ENCODE data around the gene DLX2.

The DLX2 gene

DNA sequence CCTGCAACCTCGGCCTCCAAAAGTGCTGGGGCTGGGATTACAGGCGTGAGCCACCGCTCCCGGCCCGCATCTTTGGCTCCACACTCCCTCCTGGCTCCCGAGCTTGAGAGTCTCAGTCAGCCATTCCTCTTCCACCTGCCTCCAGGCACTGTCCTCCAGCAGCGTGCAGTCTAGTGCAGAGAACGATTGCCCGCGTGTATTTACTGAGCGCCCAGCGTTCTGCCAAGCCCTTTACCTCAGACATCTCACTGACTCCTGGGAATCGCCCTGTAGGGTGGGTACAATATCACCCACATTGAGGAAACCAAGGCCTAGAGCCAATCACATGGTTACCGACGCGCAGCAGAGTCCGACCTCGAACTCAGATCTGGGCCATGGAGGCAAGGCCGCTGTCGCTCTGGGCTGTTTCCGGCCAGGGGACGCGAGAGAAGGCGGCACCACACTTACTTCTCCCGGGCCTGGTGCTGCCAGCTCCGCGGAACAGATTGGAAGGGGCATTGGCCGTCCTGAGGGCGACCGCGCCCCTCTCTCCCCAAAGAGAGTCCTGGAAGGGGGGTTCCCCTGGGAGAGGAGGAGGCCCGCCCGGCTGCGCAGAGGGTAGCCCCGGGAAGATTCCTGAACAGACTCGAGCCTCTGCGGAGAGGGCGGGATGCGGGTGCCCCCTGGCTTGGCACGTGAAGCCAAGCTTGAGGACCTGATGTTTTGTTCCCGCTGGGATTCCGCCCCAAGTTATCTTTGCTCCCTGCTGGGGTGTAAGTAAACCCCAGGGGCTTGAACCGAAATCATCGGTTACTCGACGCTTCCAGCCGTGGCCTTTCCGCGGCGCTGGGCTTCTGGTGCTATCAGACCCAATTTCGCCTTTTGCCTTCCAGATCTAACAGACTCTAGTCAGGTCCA is 5.2 kb upstream of the DLX2 start:
- DNase-seq (ENCODE audit: low read depth in 2 of 3, low spot score in 2 of 3), result no peak

DNA sequence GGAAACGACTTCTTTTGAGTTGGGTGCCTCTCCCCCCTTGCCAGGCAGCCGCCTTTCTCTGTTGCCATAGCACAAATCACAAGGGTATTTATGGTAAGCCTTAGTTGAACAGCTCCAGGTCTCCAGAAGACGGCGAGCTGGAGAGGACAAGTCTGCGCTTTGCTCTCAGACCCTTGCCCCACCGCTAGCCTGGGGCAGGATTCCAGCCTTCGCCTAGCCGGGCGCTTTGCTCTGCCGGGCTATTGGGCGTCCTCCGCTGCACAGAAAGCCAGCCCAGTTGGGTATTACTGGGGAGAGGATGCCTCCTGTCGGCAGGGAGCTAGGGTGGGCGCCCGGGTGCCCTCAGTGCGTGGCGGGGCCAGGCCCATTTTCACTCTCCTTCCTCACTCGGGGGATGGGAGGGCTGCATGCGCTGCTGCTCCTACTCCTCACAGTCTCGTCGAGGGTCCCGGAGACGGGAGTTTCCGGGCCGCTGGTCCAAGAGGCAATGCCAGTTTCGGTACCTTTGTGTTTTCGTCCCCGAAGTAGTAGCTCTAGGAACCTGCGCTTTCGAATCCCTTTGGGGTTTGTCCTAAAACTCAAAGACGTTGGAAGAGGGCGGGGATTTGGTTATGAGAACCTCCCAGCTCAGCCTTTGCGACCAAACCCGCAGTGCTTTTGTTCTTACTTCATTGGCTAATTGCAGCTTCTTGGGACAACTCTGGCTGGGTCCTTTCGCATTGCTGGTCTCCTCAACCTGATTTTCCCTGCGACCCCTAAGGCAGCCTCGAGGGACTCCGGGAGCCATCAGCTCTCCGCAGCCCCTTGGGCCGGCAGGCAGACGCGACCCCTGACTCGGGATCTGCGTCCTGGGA is 3.6 kb upstream of the DLX2 start:
- peak in 1 of 3 experiments; percentile 28 for DNase-seq (ENCODE audit: low read depth in 2 of 3, low spot score in 2 of 3)

GRCh38 chr2:172105471-172106107 is 2.9 kb upstream of the DLX2 start:
- DNase-seq (ENCODE audit: low read depth in 2 of 3, low spot score in 2 of 3), result peak in 1 of 3 experiments; percentile 6

GRCh38 chr2:172103471-172104272 is 972 bp upstream of the DLX2 start:
- DNase-seq (ENCODE audit: low read depth in 2 of 3, low spot score in 2 of 3), result peak in 2 of 3 experiments; percentile 73 to 83

GRCh38 chr2:172101821-172102390 is 794 bp downstream of the DLX2 start:
- peak in 1 of 3 experiments; percentile 31 for DNase-seq (ENCODE audit: low read depth in 2 of 3, low spot score in 2 of 3)

DNA sequence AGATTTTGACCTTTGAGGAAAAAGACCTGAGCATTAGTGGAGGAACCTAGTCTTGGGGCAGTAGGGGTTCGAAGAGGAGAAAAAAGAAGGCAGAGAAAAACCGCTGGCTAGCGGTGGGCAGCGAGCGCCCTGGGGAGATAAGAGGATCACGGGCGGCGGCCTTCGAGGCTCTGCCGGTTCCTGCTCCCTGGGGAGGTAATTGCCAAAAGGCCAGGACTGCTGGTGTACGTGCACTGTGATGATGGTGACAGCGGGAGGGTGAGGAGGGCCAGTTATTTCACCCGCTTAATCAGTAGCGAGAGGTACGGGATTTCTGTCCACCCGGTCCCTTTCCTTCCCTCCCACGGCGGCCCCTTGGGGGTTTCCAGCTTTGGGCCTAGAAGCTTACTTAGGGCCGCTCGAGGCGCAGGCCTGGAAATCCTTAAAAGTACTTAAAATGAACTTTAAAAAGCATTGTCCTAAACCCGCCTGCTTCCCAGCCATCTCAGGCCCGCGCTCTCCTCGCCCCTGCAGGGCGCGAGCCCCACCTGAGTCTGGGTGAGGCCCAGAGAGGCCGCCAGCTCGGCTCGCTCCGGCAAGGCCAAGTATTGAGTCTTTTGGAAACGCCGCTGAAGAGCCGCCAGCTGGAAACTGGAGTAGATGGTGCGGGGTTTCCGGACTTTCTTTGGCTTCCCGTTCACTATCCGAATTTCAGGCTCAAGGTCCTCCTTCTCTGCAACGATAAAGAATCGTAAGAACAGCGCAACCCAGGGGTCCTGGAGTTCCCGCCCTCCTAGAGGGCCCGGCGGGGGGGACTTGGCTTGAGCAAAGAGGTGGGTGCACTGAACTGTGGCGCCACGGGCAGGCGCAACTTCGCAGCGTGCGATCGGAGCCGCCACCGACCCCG is 1.5 kb downstream of the DLX2 start:
- DNase-seq (ENCODE audit: low read depth in 2 of 3, low spot score in 2 of 3), result peak in 1 of 3 experiments; percentile 23

- DNase-seq (ENCODE audit: low read depth in 2 of 3, low spot score in 2 of 3), result peak in 1 of 3 experiments; percentile 3
Measured at GRCh38 chr2:172100080-172100934, 2.4 kb downstream of the DLX2 start.

GRCh38 chr2:172099472-172100079 is 3.1 kb downstream of the DLX2 start:
- no peak for DNase-seq (ENCODE audit: low read depth in 2 of 3, low spot score in 2 of 3)

DNA sequence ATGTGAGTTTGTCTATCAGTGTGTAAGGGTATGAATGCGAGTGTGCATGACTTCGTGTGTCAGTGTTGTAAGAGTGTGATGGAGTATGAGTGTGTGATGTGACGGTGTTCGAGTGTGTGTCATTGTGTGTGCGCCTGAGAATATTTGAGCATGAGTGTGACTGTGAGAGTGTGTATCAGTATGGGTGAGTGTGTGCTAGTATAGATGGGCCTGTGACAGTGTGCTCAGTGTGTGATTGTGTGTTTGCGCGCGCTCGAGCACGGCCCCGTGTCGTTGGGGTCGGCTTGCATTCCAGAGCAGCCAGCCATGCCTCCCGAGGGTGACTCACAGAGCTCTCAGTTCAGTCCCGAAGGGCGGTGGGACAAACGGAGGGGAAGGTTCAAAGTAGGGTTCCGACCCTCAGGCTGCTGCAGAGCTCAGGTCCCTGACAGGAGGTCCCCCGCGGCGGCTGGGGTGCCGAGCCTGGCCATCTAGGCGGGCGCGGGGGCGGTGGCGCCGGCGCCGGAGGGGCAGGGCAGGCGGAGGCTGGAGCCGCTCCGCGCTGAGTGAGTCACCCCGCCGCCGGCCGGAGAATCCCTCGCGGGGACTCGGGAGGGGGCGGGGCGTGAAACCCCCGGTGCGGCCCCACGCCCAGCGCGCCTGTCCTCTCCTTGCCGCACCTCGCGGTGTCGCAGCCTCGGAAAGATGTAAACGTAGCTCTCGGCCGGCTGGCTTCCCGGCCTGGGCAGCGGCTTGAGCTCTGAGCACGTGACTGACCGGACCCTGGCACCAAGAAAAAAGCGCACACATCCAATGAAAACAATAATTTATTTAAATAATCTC is 3.8 kb downstream of the DLX2 start:
- DNase-seq (ENCODE audit: low read depth in 2 of 3, low spot score in 2 of 3), result peak in 1 of 3 experiments; percentile 25

GRCh38 chr2:172098287-172098649 is 4.4 kb downstream of the DLX2 start:
- DNase-seq (ENCODE audit: low read depth in 2 of 3, low spot score in 2 of 3), result no peak

- no peak for DNase-seq (ENCODE audit: low read depth in 2 of 3, low spot score in 2 of 3)
Measured at GRCh38 chr2:172097557-172098131, 5.1 kb downstream of the DLX2 start.

- DNase-seq (ENCODE audit: low read depth in 2 of 3, low spot score in 2 of 3), result no peak
Measured at GRCh38 chr2:172096626-172097547, 5.8 kb downstream of the DLX2 start.

DNA sequence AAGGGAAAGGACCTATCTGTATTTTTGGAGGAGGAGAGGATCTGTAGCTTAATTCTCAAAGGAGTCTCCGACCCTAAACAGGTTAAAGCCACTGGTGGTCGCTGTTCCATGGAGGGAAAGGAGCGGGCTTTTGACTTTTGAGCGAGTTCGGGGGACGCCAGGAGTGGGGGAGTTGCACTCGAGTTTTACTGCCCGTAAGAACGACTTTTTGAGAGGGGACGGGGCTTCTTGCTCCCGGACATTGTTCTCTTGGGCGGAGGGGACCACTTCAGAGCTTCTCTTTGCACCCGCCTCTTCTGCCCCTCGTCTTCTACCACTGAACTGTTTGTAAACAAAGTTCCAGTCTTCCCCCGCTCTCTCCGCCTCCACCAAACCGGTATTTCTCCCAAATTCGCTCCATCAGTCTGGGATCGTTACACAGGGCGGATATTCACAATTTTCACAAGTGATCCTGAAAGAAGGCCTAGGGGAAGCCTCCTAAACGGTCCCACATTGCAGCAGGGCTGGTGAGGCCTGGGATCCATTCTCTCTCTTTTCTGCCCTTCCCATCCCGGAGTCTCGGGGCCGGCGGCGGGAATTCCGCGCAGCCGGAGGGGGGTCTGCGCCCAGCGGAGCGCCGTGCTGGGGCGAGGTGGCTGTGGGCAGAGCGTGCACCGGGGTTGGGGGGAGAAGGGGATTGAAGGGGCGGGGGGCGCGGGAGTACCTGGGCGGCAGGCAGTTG is 6.6 kb downstream of the DLX2 start:
- peak in 1 of 3 experiments; percentile 3 for DNase-seq (ENCODE audit: low read depth in 2 of 3, low spot score in 2 of 3)

DNA sequence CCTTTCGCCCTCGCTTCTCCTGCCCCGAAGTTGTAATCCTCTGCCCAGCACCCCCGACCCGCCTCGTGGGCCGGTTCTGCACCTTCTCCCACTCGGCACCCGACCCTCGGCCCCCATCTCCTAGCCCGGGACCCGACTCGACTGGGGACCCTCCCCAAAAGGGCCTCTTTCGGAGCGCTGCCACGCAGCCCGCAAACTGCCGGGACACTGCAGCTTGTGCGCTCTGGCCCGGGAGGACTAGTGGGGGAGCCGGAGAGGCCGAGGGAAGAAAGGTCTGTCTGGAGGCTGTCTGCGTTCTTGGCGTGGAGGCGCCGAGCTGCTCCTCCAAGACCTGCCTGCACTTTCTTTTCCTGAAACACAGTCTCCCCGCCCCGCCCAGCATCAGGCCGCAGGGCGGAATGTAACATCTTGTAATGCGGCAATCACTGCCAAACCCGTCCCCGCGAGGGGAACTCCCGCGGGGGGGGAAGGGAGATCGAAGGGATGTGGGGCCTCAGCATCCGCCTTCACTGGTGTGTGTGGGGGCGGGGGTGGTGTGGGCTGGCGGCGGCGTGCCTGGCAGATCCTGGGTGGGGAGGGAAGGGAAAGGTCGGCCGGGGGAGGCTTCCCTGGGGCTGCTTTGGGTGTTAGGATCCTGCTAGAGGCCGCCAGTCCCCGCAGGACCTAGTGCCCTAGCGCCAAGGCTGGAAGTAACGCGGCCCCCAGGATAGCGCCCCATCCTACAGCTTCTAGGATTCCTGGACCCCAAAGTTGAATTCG is 7.4 kb downstream of the DLX2 start:
- peak in 1 of 3 experiments; percentile 18 for DNase-seq (ENCODE audit: low read depth in 2 of 3, low spot score in 2 of 3)

Measured in activated CD8-positive, alpha-beta memory T cell treated with anti-CD3 and anti-CD28 coated beads for 48 hours (primary cell).